Gastrocnemius medialis (tissue), 4 donors: ENCODE data around the gene KRTAP4-4. TPM values are rescaled to one million over a fixed set of nuclear protein-coding genes. Genes with fewer than 3 reads are reported as not detected.
"Not testable (repeated sequence)": the region's sequence is repeated elsewhere in the genome, so short reads cannot be mapped to it uniquely, and the experiment has no call there.

Source experiments
- ATAC-seq, 2 donors: fragments of 150-250 bp; one replicate each; pipeline ENCODE4 v1.9.1; 2016
- DNase-seq, 2 donors: peaks; one replicate each; pipeline ENCODE4 v3.0.0-alpha.2; 2019
- H3K27ac ChIP-seq, 4 donors: fragments of 200-600 bp; sonication (generic); 1 replicate in 1 of 4; 2 replicates in 3 of 4; pipeline ENCODE4 v1.5.1; 2016 to 2018; ENCODE audit warnings: mild to moderate bottlenecking in 2 of 4, moderate library complexity in 1 of 4
- H3K27me3 ChIP-seq, 3 donors: fragments of 200-600 bp; sonication (generic) in 2 of 3; 1 replicate in 1 of 3; 2 replicates in 2 of 3; pipeline versions ENCODE4 v1.5.1 to v1.6.0; 2016 to 2019; ENCODE audit warnings: mild to moderate bottlenecking in 1 of 3, moderate library complexity in 1 of 3
- H3K36me3 ChIP-seq, 2 donors: fragments of 200-600 bp; sonication (generic) in 1 of 2; one replicate each; pipeline ENCODE4 v1.5.1; 2017 to 2018
- H3K4me1 ChIP-seq, 2 donors: fragments of 200-600 bp; sonication (generic) in 1 of 2; one replicate each; pipeline ENCODE4 v1.5.1; 2016 to 2017; ENCODE audit warnings: mild to moderate bottlenecking in 2 of 2
- H3K4me3 ChIP-seq, 4 donors: fragments of 200-600 bp; sonication (generic) in 3 of 4; 1 replicate in 1 of 4; 2 replicates in 3 of 4; pipeline ENCODE4 v1.5.1; 2016 to 2019; ENCODE audit warnings: mild to moderate bottlenecking in 2 of 4
- H3K9me3 ChIP-seq, 3 donors: fragments of 200-600 bp; sonication (generic) in 2 of 3; 1 replicate in 1 of 3; 2 replicates in 2 of 3; pipeline ENCODE4 v1.5.1; 2016 to 2019
- CTCF ChIP-seq, 5 experiments: fragments of 450-650 bp in 3 of 5; fragments of 200-600 bp in 2 of 5; sonication (generic) in 2 of 5; IDR thresholded peaks in 4 of 5; conservative IDR thresholded peaks in 1 of 5; 1 replicate in 4 of 5; 2 replicates in 1 of 5; pipeline ENCODE4 v1.5.1; 2016 to 2019; ENCODE audit warnings: antibody characterized with exemption in 5 of 5, mild to moderate bottlenecking in 3 of 5, moderate library complexity in 3 of 5
- POLR2A ChIP-seq, 2 donors: fragments of 450-650 bp; IDR thresholded peaks; one replicate each; pipeline ENCODE4 v1.6.1; 2017; ENCODE audit warnings: antibody characterized with exemption in 2 of 2, mild to moderate bottlenecking in 2 of 2, moderate library complexity in 2 of 2
- in situ Hi-C, 4 donors: fragments of 200-750 bp; cut with MboI; loops; one replicate each; pipeline versions ENCODE4 v1.15.0 to v1.8.0; 2017; ENCODE audit warnings: low sequenced_read_pairs in 4 of 4
- intact Hi-C: fragments of 100-400 bp; cut with DNase I; formaldehyde crosslinking; loops from one replicate; pipeline ENCODE4 v1.15.1; 2023; ENCODE audit warnings: low total_unique reads
- total RNA-seq, 4 donors: library from RNA; depleted of rRNA; stranded (reverse); fragments of >200 nt; gene quantifications; one replicate each; pipeline versions ENCODE4 v1.1.0 to v1.2.3, GENCODE V29; 2016

KRTAP4-4 gene
- total RNA-seq, 4 donors from 2014 or later = not detected

GRCh38 chr17:41151525-41151924 is 9.0 kb downstream of the KRTAP4-4 start:
- H3K27me3 ChIP-seq = peaks cover 0 to 8% (median 3%) of the 10 kb centered on the region in 3 donors

GRCh38 chr17:41150026-41150425 is 10.5 kb downstream of the KRTAP4-4 start:
- TF ChIP-seq POLR2A (IDR thresholded peaks at IDR 0.05) (no peak), CTCF (IDR thresholded peaks at IDR 0.05 in 4 of 5, conservative IDR thresholded peaks at IDR 0.05 in 1 of 5) (no peak)
- peaks cover 0 to 4% (median 3%) of the 10 kb centered on the region in 3 donors for H3K27me3 ChIP-seq
- intact Hi-C loops = no loop called here
- ATAC-seq (no peak), DNase-seq (no peak)
- no peak overlapping the region for H3K27ac ChIP-seq
- no peak overlapping the region for H3K4me3 ChIP-seq
- no peaks in the 10 kb centered on the region for H3K36me3 ChIP-seq
- in situ Hi-C loops = loop anchor here in 1 of 4 donors (25.0 kb wide), 1 partner anchor 112 kb away; the partner anchor contains the start of genes KRTAP9-6 and KRTAP9-9
- no peaks in the 10 kb centered on the region for H3K4me1 ChIP-seq
- no peaks in the 10 kb centered on the region for H3K9me3 ChIP-seq

More at GRCh38 chr17:41151525-41151924, 9.0 kb downstream of the KRTAP4-4 start:
- DNase-seq (no peak), ATAC-seq (no peak)
- Histone ChIP-seq H3K4me1 (no peaks in the 10 kb centered on the region), H3K9me3 (no peaks in the 10 kb centered on the region), H3K36me3 (no peaks in the 10 kb centered on the region), H3K27ac (no peak overlapping the region), H3K4me3 (no peak overlapping the region)
- in situ Hi-C loops = loop anchor here in 1 of 4 donors (25.0 kb wide), 1 partner anchor 111 kb away; the partner anchor contains the start of genes KRTAP9-6 and KRTAP9-9
- no peak for TF ChIP-seq CTCF (IDR thresholded peaks at IDR 0.05 in 4 of 5, conservative IDR thresholded peaks at IDR 0.05 in 1 of 5)
- TF ChIP-seq POLR2A (IDR thresholded peaks at IDR 0.05) = no peak
- intact Hi-C loops = no loop called here

DNA sequence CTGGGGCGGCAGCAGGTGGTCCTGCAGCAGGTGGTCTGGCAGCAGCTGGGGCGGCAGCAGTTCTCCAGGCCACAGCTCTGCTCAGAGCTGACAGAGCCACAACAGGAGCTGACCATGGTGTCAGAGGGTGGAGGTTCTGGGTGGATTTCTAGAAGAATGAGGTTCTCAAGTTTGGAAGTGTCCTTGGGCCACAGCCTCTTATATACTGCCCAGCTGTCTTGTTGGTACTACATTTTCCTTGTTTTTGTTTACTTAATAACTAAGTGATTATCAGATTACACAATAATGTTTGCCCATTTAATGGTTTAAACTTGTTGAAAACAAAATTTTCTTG is 10.9 kb downstream of the KRTAP4-4 start, which contains the start of gene KRTAP4-5:
KRTAP4-5 (minus strand) TSS at position 174 of the 334 bp plus-strand sequence; CDS start at position 116, 58 bp downstream.
- Histone ChIP-seq H3K27ac (no peak within 1 kb of the TSS), H3K36me3 (no peaks in the 10 kb centered on the region), H3K4me3 (no peak within 1 kb of the TSS), H3K27me3 (peaks cover 0 to 4% (median 3%) of the 10 kb centered on the region in 3 donors), H3K9me3 (no peaks in the 10 kb centered on the region), H3K4me1 (no peaks in the 10 kb centered on the region)
- no peak for DNase-seq
- intact Hi-C loops (no loop called here), in situ Hi-C loops (no loop called here)
- TF ChIP-seq CTCF (IDR thresholded peaks at IDR 0.05 in 4 of 5, conservative IDR thresholded peaks at IDR 0.05 in 1 of 5) (no peak), POLR2A (IDR thresholded peaks at IDR 0.05) (no peak)
- no peak for ATAC-seq

GRCh38 chr17:41148971-41149651 is 11.4 kb downstream of the KRTAP4-4 start:
- in situ Hi-C loops = not testable (repeated sequence)

DNA sequence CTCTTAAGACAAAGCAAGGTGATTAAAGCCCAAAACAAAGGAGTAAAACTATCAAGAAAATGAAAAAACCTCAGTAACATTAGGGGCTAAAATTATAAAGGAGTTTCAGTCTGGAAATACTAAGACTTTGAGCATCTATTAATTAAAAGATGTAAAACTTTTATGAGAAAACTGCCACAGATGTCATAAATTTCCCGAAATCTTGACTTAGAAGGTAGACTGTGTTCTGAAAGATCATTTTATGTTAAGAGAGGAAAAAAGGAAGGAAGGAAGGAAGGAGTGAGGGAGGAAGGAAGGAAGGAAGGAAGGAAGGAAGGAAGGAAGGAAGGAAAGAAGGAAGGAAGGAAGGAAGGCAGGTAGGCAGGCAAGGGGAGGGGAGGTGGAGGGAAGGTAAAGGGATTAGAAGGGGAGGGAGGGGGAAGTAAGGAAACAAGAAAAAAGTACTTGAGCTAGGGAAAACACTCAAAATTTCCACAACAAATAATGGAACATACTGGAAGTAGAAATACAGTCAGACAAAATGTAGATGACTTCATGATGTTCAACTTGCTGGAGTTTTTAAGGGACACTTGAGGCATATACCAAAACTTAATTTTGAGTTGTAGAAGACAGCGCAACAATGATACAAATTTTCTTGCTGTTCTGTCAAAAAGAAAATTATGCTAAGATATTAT is 12.9 kb downstream of the KRTAP4-4 start:
- Histone ChIP-seq H3K36me3 (no peaks in the 10 kb centered on the region), H3K4me1 (no peaks in the 10 kb centered on the region), H3K4me3 (no peak overlapping the region), H3K27me3 (no peaks in the 10 kb centered on the region), H3K27ac (no peak overlapping the region), H3K9me3 (no peaks in the 10 kb centered on the region)
- TF ChIP-seq CTCF (IDR thresholded peaks at IDR 0.05 in 4 of 5, conservative IDR thresholded peaks at IDR 0.05 in 1 of 5) (no peak), POLR2A (IDR thresholded peaks at IDR 0.05) (no peak)
- intact Hi-C loops (no loop called here), in situ Hi-C loops (no loop called here)
- ATAC-seq = no peak
- DNase-seq = no peak

More at GRCh38 chr17:41148971-41149651, 11.4 kb downstream of the KRTAP4-4 start:
- intact Hi-C loops, H3K27ac ChIP-seq, H3K4me3 ChIP-seq, H3K36me3 ChIP-seq, ATAC-seq, DNase-seq, H3K27me3 ChIP-seq, H3K4me1 ChIP-seq, H3K9me3 ChIP-seq: not testable (repeated sequence)
